Large intestine (tissue), 3 donors: Measurements from ENCODE around the gene ACAD11. TPM values are rescaled to one million over a fixed set of nuclear protein-coding genes. Genes with fewer than 3 reads are reported as not detected.
"Not testable (repeated sequence)": the region's sequence is repeated elsewhere in the genome, so short reads cannot be mapped to it uniquely, and the experiment has no call there.

ENCODE experiments used
- DNase-seq, 2 donors: peaks; one replicate each; pipeline versions ENCODE4 v3.0.0 to v3.0.0-alpha.2; 2013
- H3K27ac ChIP-seq: one replicate; pipeline ENCODE4 v1.5.1; 2013; ENCODE audit warnings: low read length
- H3K27me3 ChIP-seq: 2 replicates; pipeline ENCODE4 v1.6.1; 2013; ENCODE audit warnings: low read length; ENCODE audit not compliant: control insufficient read depth, insufficient read depth
- H3K36me3 ChIP-seq: 2 replicates; pipeline ENCODE4 v1.6.1; 2013; ENCODE audit warnings: low read length; ENCODE audit not compliant: control insufficient read depth, insufficient read depth
- H3K4me1 ChIP-seq: one replicate; pipeline ENCODE4 v1.6.1; 2013; ENCODE audit warnings: low read length; ENCODE audit not compliant: control insufficient read depth, insufficient read depth
- H3K4me3 ChIP-seq: one replicate; pipeline ENCODE4 v1.5.1; 2013; ENCODE audit warnings: low read length
- H3K9me3 ChIP-seq: one replicate; pipeline ENCODE4 v1.6.1; 2013; ENCODE audit warnings: mild to moderate bottlenecking, low read depth, low read length, moderate library complexity; ENCODE audit not compliant: control insufficient read depth
- WGBS: methylation state at CpG from one replicate; pipeline ENCODE4 v1.1.5; 2013; ENCODE audit warnings: low lambda C conversion rate; ENCODE audit not compliant: insufficient coverage; 5-methylcytosine and 5-hydroxymethylcytosine counted together
- polyA plus RNA-seq: library from polyadenylated mRNA; unstranded; fragments of 120-200 nt; gene quantifications from one replicate; pipeline ENCODE4 v1.2.1, GENCODE V29; 2013

The ACAD11 gene
- polyA plus RNA-seq, 1 donor, result 48.1 TPM

- not testable (repeated sequence) for H3K27me3 ChIP-seq, H3K9me3 ChIP-seq, H3K4me1 ChIP-seq, H3K27ac ChIP-seq, H3K4me3 ChIP-seq, DNase-seq, H3K36me3 ChIP-seq
- WGBS, result 100% methylated on average over 1 of the region's 3 CpGs
Observed at GRCh38 chr3:132615301-132615700, 44.3 kb downstream of the ACAD11 start.

DNA sequence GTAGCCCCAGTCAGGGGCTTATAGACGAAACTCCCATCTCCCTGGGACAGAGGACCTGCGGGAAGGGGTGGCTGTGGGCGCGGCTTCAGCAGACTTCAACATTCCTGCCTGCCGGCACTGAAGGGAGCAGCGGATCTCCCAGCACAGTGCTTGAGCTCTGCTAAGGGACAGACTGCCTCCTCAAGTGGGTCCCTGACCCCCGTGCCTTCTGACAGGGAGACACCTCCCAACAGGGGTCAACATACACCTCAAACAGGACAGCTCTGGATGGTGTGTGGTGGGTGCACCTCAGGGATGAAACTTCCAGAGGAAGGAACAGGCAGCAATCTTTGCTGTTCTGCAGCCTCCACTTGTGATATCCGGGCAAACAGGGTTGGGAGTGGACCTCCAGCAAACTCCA lies 53.0 kb downstream of the ACAD11 start:
- not testable (repeated sequence) for H3K27me3 ChIP-seq, H3K9me3 ChIP-seq, H3K4me1 ChIP-seq, DNase-seq, H3K4me3 ChIP-seq, H3K27ac ChIP-seq
- peaks cover 12% of the 10 kb centered on the region for H3K36me3 ChIP-seq
- WGBS, result no CpG with 5 or more reads among the region's 8 CpGs

GRCh38 chr3:132606085-132606484 lies 53.5 kb downstream of the ACAD11 start:
- Histone ChIP-seq H3K4me3 (no peak overlapping the region), H3K4me1 (no peaks in the 10 kb centered on the region), H3K9me3 (no peaks in the 10 kb centered on the region), H3K27ac (no peak overlapping the region), H3K36me3 (peaks cover 12% of the 10 kb centered on the region), H3K27me3 (no peaks in the 10 kb centered on the region)
- no CpG with 5 or more reads among the region's 1 CpG for WGBS
- no peak for DNase-seq

GRCh38 chr3:132605374-132605792 lies 54.2 kb downstream of the ACAD11 start:
- no CpG with 5 or more reads among the region's 2 CpGs for WGBS
- Histone ChIP-seq H3K27me3 (no peaks in the 10 kb centered on the region), H3K4me1 (no peaks in the 10 kb centered on the region), H3K27ac (no peak overlapping the region), H3K36me3 (peaks cover 12% of the 10 kb centered on the region), H3K9me3 (no peaks in the 10 kb centered on the region), H3K4me3 (no peak overlapping the region)
- no peak for DNase-seq

GRCh38 chr3:132600614-132601013 lies 59.0 kb downstream of the ACAD11 start:
- not testable (repeated sequence) for H3K27me3 ChIP-seq, H3K4me1 ChIP-seq, H3K4me3 ChIP-seq, H3K9me3 ChIP-seq, H3K27ac ChIP-seq, DNase-seq
- peaks cover 22% of the 10 kb centered on the region for H3K36me3 ChIP-seq
- WGBS, result no CpG with 5 or more reads among the region's 1 CpG

- no peak overlapping the region for H3K27ac ChIP-seq
- DNase-seq, result no peak
- H3K9me3 ChIP-seq, result no peaks in the 10 kb centered on the region
- H3K4me1 ChIP-seq, result no peaks in the 10 kb centered on the region
- peaks cover 18% of the 10 kb centered on the region for H3K36me3 ChIP-seq
- no peak overlapping the region for H3K4me3 ChIP-seq
- H3K27me3 ChIP-seq, result no peaks in the 10 kb centered on the region
- no CpG with 5 or more reads among the region's 3 CpGs for WGBS
Observed at GRCh38 chr3:132598181-132598580, 61.4 kb downstream of the ACAD11 start.

DNA sequence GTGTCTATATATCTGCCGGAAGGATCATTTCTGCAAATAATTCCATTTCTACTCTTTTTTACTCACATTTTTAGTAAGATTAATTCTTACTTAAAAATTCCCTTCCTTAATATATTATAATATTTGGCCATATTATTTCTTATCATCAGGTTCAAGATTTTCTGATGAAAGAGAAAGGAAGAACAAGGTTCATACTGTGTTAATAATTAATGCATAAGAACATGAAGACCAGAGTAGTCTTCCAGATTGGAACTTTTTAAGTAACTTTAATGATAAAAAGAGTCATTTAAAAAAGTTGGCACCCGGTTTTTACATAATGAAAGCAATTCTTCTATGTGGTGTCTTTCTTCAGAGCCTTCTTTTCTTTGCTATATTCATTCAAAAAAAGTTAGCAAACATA lies 61.9 kb downstream of the ACAD11 start:
- Histone ChIP-seq H3K4me3 (no peak overlapping the region), H3K27ac (no peak overlapping the region), H3K9me3 (no peaks in the 10 kb centered on the region), H3K4me1 (no peaks in the 10 kb centered on the region), H3K27me3 (no peaks in the 10 kb centered on the region), H3K36me3 (peaks cover 13% of the 10 kb centered on the region)
- DNase-seq, result no peak
- 49% methylated on average over 2 of the region's 2 CpGs for WGBS

DNA sequence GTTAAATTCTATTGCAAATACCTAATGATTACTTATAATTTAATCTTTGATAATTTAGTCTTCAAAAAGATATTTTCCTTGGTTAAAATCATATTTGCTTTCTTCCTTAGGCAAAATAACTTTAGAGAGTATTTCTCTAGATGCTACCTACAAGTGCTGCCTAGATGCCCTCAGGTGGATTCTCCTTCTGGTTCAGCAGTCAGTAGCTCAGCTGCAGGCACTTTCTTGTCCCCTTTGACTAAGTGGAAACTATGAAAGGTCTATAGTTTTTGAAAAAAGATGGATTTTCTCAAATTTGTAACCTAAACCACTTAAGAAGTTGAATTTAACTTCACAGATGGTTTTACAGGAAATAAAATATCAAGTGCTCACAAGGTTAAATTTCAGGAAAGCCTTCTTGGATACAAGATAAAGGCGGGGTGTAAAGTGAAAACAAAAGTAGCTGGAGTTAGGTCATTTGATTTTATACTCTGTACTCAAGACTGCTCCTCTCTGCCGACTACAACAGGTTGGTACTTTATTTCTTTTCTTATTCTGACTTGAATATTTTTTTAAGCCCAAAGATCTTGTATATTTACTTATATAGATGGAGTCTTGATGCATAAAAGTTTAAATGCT lies 62.7 kb downstream of the ACAD11 start, which contains the start of gene ACKR4:
ACKR4 (plus strand) TSS at position 455 of the 618 bp plus-strand sequence. CDS start 3,128 bp downstream, outside the sequence.
- Histone ChIP-seq H3K9me3 (no peaks in the 10 kb centered on the region), H3K27me3 (no peaks in the 10 kb centered on the region), H3K4me1 (no peaks in the 10 kb centered on the region), H3K4me3 (no peak within 1 kb of the TSS), H3K27ac (no peak within 1 kb of the TSS), H3K36me3 (peaks cover 12% of the 10 kb centered on the region)
- 33% methylated on average over 2 of the region's 2 CpGs for WGBS
- DNase-seq, result peak in 1 of 2 donors; percentile 57

- no peak for DNase-seq
- Histone ChIP-seq H3K9me3 (no peaks in the 10 kb centered on the region), H3K27me3 (no peaks in the 10 kb centered on the region), H3K4me1 (no peaks in the 10 kb centered on the region), H3K4me3 (no peak overlapping the region), H3K36me3 (peaks cover 12% of the 10 kb centered on the region), H3K27ac (no peak overlapping the region)
Observed at GRCh38 chr3:132596326-132596725, 63.3 kb downstream of the ACAD11 start.

GRCh38 chr3:132595014-132595413 lies 64.6 kb downstream of the ACAD11 start:
- Histone ChIP-seq H3K4me1 (no peaks in the 10 kb centered on the region), H3K9me3 (no peaks in the 10 kb centered on the region), H3K27ac (no peak overlapping the region), H3K36me3 (peaks cover 12% of the 10 kb centered on the region), H3K4me3 (no peak overlapping the region), H3K27me3 (no peaks in the 10 kb centered on the region)
- no peak for DNase-seq

DNA sequence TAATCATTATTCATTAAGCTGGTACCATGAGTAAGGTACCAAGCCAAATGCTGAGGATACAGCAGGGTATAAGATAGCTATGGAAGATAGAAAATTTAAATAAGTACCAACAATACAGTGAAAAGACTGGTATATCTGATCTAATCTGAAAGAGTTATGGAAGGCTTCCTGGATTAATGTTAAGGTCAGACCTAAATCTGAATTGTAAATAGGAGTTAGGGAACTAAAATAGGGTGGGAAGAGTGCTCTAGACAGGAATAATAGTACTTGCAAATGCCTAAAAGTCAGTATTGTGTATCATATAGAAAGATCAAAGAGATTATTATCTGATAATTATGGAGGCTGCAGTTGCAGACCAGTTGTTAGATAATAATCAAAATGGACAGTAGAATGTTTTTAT lies 65.1 kb downstream of the ACAD11 start:
- Histone ChIP-seq H3K27ac (no peak overlapping the region), H3K27me3 (no peaks in the 10 kb centered on the region), H3K4me1 (no peaks in the 10 kb centered on the region), H3K36me3 (peaks cover 12% of the 10 kb centered on the region), H3K4me3 (no peak overlapping the region), H3K9me3 (no peaks in the 10 kb centered on the region)
- no peak for DNase-seq
